SU-DHL-6 (cell line): ENCODE data around the gene SMCR8.

Source experiments
- H2AFZ ChIP-seq: fragments of 200-600 bp; sonication (generic); 2 replicates; pipeline ENCODE4 v1.6.1; 2014; ENCODE audit warnings: low read depth, mild to moderate bottlenecking, moderate library complexity, mixed read lengths, antibody characterized with exemption, low read length; ENCODE audit not compliant: severe bottlenecking
- H3F3A ChIP-seq: fragments of 200-600 bp; shearing (Covaris generic); 2 replicates; pipeline ENCODE4 v1.6.0; 2016; ENCODE audit warnings: antibody characterized with exemption, mild to moderate bottlenecking; ENCODE audit not compliant: insufficient read depth
- H3K27ac ChIP-seq: fragments of 200-600 bp; sonication (generic); 2 replicates; pipeline ENCODE4 v1.5.1; 2016; ENCODE audit warnings: low read depth, mild to moderate bottlenecking, low read length, moderate library complexity, mixed read lengths
- H3K27me3 ChIP-seq: fragments of 200-600 bp; sonication (generic), shearing (Covaris generic); 2 replicates; pipeline ENCODE4 v1.6.0; 2014; ENCODE audit warnings: mild to moderate bottlenecking, low read length
- H3K36me3 ChIP-seq: fragments of 200-600 bp; sonication (generic); 2 replicates; pipeline ENCODE4 v1.6.1; 2014; ENCODE audit warnings: mild to moderate bottlenecking, low read length, mixed read lengths
- H3K4me2 ChIP-seq: fragments of 300-600, 200-600 bp; shearing (Covaris generic), sonication (generic); 2 replicates; pipeline ENCODE4 v1.6.0; 2014; ENCODE audit warnings: low read length, low read depth, mild to moderate bottlenecking; ENCODE audit not compliant: poor library complexity, severe bottlenecking
- H3K4me3 ChIP-seq: fragments of 200-600 bp; sonication (generic); 2 replicates; pipeline ENCODE4 v1.5.1; 2014; ENCODE audit warnings: antibody characterized with exemption, low read length, mild to moderate bottlenecking, mixed read lengths; ENCODE audit not compliant: insufficient read depth, poor library complexity, severe bottlenecking
- H3K79me2 ChIP-seq: fragments of 200-600 bp; sonication (generic); 2 replicates; pipeline ENCODE4 v1.6.1; 2014; ENCODE audit warnings: mild to moderate bottlenecking, low read length, moderate library complexity; ENCODE audit not compliant: insufficient read depth
- H3K9ac ChIP-seq: fragments of 200-600 bp; sonication (generic); 2 replicates; pipeline ENCODE4 v1.7.0; 2014; ENCODE audit warnings: mild to moderate bottlenecking, low read length
- H3K9me2 ChIP-seq: fragments of 200-600 bp; sonication (generic); replicated peaks from 2 replicates; pipeline ENCODE4 v1.6.1; 2014; ENCODE audit warnings: low read length; ENCODE audit not compliant: insufficient read depth
- H3K9me3 ChIP-seq: fragments of 200-600 bp; sonication (generic); 2 replicates; pipeline ENCODE4 v1.6.1; 2014; ENCODE audit warnings: low read length, mixed read lengths; ENCODE audit not compliant: insufficient read depth
- H4K20me1 ChIP-seq: fragments of 200-600 bp; sonication (generic); 2 replicates; pipeline ENCODE4 v1.6.1; 2014; ENCODE audit warnings: low read depth, mild to moderate bottlenecking, antibody characterized with exemption, low read length, moderate library complexity, mixed read lengths
- CTCF ChIP-seq: fragments of 200-600 bp; sonication (generic); IDR thresholded peaks from one replicate; pipeline ENCODE4 v1.5.1; 2017; ENCODE audit warnings: antibody characterized with exemption, mild to moderate bottlenecking, low read length, moderate library complexity; ENCODE audit not compliant: insufficient read depth, poor library complexity, severe bottlenecking
- EZH2phosphoT487 ChIP-seq: fragments of 200-600 bp; sonication (generic), shearing (Covaris generic); conservative IDR thresholded peaks from 2 replicates; pipeline ENCODE4 v1.6.1; 2018; ENCODE audit warnings: mild to moderate bottlenecking, antibody characterized with exemption, low read length, moderate library complexity, mixed read lengths

SMCR8 gene

GRCh38 chr17:18309202-18309601, 5.9 kb upstream of the SMCR8 start:
- H3K9me3 ChIP-seq, result no peaks in the 10 kb centered on the region
- H3K9me2 ChIP-seq, result no peaks in the 10 kb centered on the region
- H2AFZ ChIP-seq, result no peak overlapping the region
- no peak overlapping the region for H3K27ac ChIP-seq
- H3K4me3 ChIP-seq, result no peak overlapping the region
- no peaks in the 10 kb centered on the region for H3F3A ChIP-seq
- 0 out of 2 replicates have a peak, but pooled peaks cover 6% of the 10 kb centered on the region for H4K20me1 ChIP-seq
- no peak overlapping the region for H3K4me2 ChIP-seq
- no peak overlapping the region for H3K9ac ChIP-seq
- TF ChIP-seq CTCF (no peak), EZH2phosphoT487 (no peak)
- peaks cover 66% of the 10 kb centered on the region for H3K79me2 ChIP-seq
- H3K36me3 ChIP-seq, result peaks cover 36% of the 10 kb centered on the region
- no peaks in the 10 kb centered on the region for H3K27me3 ChIP-seq

GRCh38 chr17:18314059-18314730, 898 bp upstream of the SMCR8 start:
- H3K27ac ChIP-seq, result peak overlapping the region; percentile 79
- peak overlapping the region; percentile 35 for H2AFZ ChIP-seq
- 0 out of 2 replicates have a peak, but pooled peaks cover under 1% of the 10 kb centered on the region for H4K20me1 ChIP-seq
- H3K4me2 ChIP-seq, result peak overlapping the region; percentile 85
- no peaks in the 10 kb centered on the region for H3F3A ChIP-seq
- peak overlapping the region; percentile 61 for H3K4me3 ChIP-seq
- no peaks in the 10 kb centered on the region for H3K9me3 ChIP-seq
- TF ChIP-seq CTCF (no peak), EZH2phosphoT487 (no peak)
- no peaks in the 10 kb centered on the region for H3K9me2 ChIP-seq
- H3K27me3 ChIP-seq, result no peaks in the 10 kb centered on the region
- H3K79me2 ChIP-seq, result peaks cover 83% of the 10 kb centered on the region
- H3K36me3 ChIP-seq, result peaks cover 9% of the 10 kb centered on the region; the same call in 1 of the 2 replicates
- H3K9ac ChIP-seq, result peak overlapping the region; percentile 75

GRCh38 chr17:18315562-18315922, 449 bp downstream of the SMCR8 start:
- Histone ChIP-seq H3K27me3 (no peaks in the 10 kb centered on the region), H3K9me2 (no peaks in the 10 kb centered on the region), H2AFZ (peak overlapping the region; percentile 35), H3F3A (no peaks in the 10 kb centered on the region), H3K79me2 (peaks cover 69% of the 10 kb centered on the region), H3K9me3 (no peaks in the 10 kb centered on the region), H3K27ac (peak overlapping the region; percentile 79), H3K4me3 (peak overlapping the region; percentile 61), H4K20me1 (no peaks in the 10 kb centered on the region), H3K9ac (peak overlapping the region; percentile 75), H3K4me2 (peak overlapping the region; percentile 85), H3K36me3 (peaks cover 5% of the 10 kb centered on the region; the same call in 1 of the 2 replicates)
- TF ChIP-seq EZH2phosphoT487, result no peak
- no peak for TF ChIP-seq CTCF
